Sciatic nerve (tissue), 2 donors: ENCODE results near the gene TTLL7. TPM values are rescaled to one million over a fixed set of nuclear protein-coding genes. Genes with fewer than 3 reads are reported as not detected.

Source experiments
- ATAC-seq: fragments of 200-7000 bp; cut with Tn5 transposase; one replicate; pipeline ENCODE4 v1.9.1; 2020; ENCODE audit warnings: mild to moderate bottlenecking, moderate library complexity
- DNase-seq: peaks from one replicate; pipeline ENCODE4 v3.0.0-alpha.2; 2020; ENCODE audit warnings: low spot score
- intact Hi-C: fragments of 100-400 bp; cut with DNase I; formaldehyde crosslinking; loops from one replicate; pipeline ENCODE4 v1.14.2; 2022
- total RNA-seq: library from RNA; stranded (reverse); fragmentation: NEBNext Ultra II Directional; extraction: Animal tissue kit (Norgen Biotek cat#: 25700); gene quantifications from one replicate; pipeline ENCODE4 v1.2.1, GENCODE V29; 2021
- donor health status: DM: no; HTN: no; CAD: no.
- donor health status: DM: no; HTN: no; CAD: no.

Gene TTLL7
- total RNA-seq, 1 donor from 2014 or later: 15.7 TPM

- ATAC-seq (no peak), DNase-seq (no peak)
- intact Hi-C loops: no loop called here
Measured at GRCh38 chr1:83909687-83910086, 89.2 kb downstream of the TTLL7 start.

DNA sequence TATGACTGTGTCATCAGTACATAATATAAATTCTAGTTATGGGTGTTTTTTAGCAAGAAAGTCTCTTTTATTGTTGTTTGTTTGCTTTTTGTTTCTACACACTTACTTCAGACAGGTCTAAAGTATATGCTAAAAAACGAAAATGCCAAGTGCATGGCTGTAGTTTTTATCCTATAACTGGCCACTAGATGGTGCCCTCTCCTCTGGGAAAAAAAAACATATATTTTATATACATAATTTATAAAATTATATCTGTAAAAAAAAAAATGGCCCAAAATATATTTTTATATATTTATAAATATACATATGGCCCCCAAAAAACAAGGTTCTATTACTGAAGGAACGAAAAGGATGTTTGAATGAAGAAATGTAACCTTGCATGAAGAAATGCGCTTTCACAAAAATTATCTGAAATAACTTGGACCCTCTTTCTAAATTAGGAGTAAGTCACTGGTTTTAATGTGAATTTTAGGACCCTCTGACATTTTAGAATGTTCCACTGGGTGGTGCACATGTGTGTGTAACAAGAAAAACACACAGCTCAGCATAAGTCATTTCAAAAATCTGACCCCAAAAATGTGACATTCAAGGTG, 93.5 kb downstream of the TTLL7 start:
- intact Hi-C loops: no loop called here
- no peak for ATAC-seq

GRCh38 chr1:83901547-83902155, 97.3 kb downstream of the TTLL7 start:
- DNase-seq: no peak
- ATAC-seq: no peak
- intact Hi-C loops: no loop called here

More for the DNA sequence above, 93.5 kb downstream of the TTLL7 start:
- no peak for DNase-seq

- DNase-seq (no peak), ATAC-seq (no peak)
- intact Hi-C loops: no loop called here
Measured at GRCh38 chr1:83900524-83900923, 98.4 kb downstream of the TTLL7 start.

GRCh38 chr1:83897516-83897915, 101.4 kb downstream of the TTLL7 start:
- DNase-seq (no peak), ATAC-seq (no peak)
- intact Hi-C loops: no loop called here

- DNase-seq (no peak), ATAC-seq (no peak)
- intact Hi-C loops: no loop called here
Measured at GRCh38 chr1:83896299-83896698, 102.6 kb downstream of the TTLL7 start.

GRCh38 chr1:83889707-83890106, 109.2 kb downstream of the TTLL7 start:
- intact Hi-C loops: no loop called here
- no peak for DNase-seq
- no peak for ATAC-seq

- DNase-seq (no peak), ATAC-seq (no peak)
- intact Hi-C loops: no loop called here
Measured at GRCh38 chr1:83887483-83887882, 111.4 kb downstream of the TTLL7 start.

DNA sequence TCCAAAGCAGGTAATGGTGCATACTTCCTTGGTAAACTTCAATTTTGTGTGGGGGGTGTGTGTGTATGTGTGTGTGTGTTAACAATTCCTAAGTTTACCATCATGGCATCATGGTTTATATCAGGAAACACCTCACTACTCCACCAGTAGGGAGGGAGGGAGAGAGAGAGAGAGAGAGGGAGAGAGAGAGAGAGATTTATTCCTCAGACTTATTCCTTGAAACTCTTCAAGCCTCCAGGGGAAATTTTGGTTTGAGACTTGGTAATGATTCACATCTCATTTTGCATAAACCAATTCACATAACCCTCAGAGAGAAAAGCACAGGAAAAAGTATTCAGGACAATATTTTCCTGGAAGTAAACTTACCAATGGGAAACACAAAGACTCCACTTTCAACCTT, 115.0 kb downstream of the TTLL7 start:
- DNase-seq (no peak), ATAC-seq (no peak)
- intact Hi-C loops: no loop called here

DNA sequence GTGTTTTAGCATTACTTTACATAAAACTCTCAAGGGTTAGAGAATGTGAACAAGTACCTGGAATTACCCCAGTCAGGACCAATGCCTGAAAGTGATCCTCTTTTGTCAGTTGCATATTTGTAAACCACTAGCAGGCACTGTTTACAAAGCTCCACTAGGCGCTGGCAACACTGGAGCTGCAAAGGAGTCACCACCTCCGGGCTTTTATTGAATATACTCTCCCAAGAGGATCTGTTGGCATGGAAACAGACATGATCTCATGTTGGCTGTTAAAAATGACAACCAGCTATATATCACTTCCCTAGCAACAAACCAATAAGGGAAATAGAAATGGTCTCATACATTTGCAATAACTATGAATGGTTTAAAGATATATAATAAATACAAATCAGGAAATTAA, 116.0 kb downstream of the TTLL7 start:
- intact Hi-C loops: no loop called here
- no peak for ATAC-seq
- no peak for DNase-seq

- intact Hi-C loops: no loop called here
- DNase-seq (no peak), ATAC-seq (no peak)
Measured at GRCh38 chr1:83872515-83872914, 126.4 kb downstream of the TTLL7 start.

- intact Hi-C loops: no loop called here
- ATAC-seq (no peak), DNase-seq (no peak)
Measured at GRCh38 chr1:83864991-83865390, 133.9 kb downstream of the TTLL7 start.

DNA sequence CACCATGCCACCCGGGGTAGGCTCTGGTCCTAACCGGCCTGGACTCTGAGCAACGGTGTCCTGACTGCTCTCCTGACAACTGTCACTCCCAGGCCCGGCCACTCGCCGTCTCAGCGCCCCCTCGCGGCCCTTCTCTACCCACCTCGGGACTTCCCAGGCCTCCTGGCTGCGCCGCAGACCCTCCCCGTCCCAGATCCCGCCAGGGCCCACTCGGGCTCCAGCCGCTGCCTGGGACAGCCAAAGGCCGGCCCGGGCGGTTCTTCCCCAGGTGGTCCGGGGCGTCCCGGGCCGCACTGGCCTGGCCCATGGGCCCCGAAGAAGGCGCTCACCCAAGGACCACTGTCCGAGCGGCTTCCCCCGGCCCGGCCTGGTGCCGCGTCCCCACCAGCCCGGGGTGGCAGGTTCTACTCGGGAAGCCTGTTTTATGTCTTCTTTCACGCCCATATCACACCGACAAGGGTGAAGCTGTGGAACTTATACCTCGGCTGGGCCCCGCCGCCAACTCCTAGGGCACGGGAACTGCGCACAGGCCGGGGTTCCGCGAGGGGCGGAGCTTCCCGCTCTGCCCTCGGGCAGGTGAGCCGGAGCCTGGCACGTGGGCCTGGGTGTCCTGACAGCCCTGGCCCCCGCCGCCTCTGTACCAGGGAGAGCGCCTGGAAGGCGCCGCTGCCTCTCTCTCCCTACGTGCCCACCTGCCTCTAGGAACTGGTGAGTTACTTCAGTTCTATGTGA, 138.3 kb downstream of the TTLL7 start:
- DNase-seq (peak; percentile 85), ATAC-seq (peak; percentile 93)
- intact Hi-C loops: no loop called here

GRCh38 chr1:83857716-83858115, 141.2 kb downstream of the TTLL7 start:
- DNase-seq (no peak), ATAC-seq (no peak)
- intact Hi-C loops: no loop called here

DNA sequence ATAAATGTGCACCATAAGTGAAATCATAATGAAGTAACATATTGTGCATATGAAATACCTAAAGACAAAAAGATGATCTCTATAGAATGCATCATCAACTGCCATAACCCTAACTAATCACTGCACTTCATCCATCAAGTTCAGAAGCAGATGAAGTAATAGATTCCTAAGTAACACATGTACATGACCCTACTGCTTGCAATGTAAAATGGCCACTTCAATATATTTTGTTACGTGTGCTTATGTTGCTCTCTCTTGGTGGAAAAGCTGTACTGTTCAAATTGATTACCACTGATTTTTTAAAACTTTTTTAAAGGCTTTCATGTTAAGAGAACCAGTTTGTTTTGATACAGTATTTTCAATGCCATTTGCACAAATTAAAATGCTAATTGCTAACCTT, 141.8 kb downstream of the TTLL7 start:
- ATAC-seq (peak; percentile 55), DNase-seq (no peak)
- intact Hi-C loops: no loop called here

DNA sequence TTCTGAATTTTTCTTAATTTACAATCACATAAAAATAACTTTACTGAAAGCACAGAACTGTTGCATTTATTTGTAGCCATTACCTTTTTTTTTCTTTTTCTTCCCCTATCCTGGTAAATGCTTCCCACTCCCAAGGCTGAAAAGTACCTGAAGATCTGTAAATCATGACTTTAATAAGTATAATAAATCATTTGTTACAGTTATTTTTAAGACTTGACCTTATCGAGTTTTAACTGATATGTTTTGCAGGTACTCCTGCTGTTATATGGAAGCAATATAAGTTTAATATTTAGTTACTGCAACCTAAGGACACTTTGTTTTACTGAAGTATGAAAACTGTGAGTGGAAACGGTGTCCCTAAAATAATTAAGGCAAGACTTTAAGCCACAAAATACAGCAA, 142.6 kb downstream of the TTLL7 start:
- ATAC-seq: no peak
- intact Hi-C loops: no loop called here
- no peak for DNase-seq

GRCh38 chr1:83854456-83854855, 144.5 kb downstream of the TTLL7 start:
- intact Hi-C loops: no loop called here
- DNase-seq (no peak), ATAC-seq (no peak)

GRCh38 chr1:83850834-83851233, 148.1 kb downstream of the TTLL7 start:
- ATAC-seq (no peak), DNase-seq (no peak)
- intact Hi-C loops: no loop called here

GRCh38 chr1:83849191-83850061, 149.5 kb downstream of the TTLL7 start:
- ATAC-seq: no peak
- intact Hi-C loops: no loop called here
- DNase-seq: no peak

DNA sequence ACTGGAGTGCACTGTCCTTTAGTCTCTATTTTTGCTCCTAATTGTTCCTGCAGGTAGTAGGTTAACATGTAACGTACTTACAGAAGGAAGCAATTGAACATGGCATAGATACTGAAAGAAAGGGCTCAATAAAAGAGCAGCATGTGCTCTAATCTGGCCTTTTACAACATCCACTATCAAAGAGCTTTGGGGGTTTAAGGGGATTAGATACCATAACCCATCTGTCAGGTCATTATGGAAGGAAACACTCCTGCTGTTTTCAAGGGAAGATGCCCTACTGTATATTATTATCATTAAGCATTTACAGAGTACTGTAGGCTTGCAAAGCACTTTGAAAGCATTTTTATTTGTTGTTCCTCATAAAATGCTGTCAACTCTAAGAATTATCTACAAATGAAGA, 152.8 kb downstream of the TTLL7 start:
- DNase-seq (no peak), ATAC-seq (no peak)
- intact Hi-C loops: no loop called here
